Lung (tissue), 12 donors: ENCODE data around the gene VCL. TPM values are rescaled to one million over a fixed set of nuclear protein-coding genes. Genes with fewer than 3 reads are reported as not detected.

Experiments used
- ATAC-seq: fragments of 200-7000 bp; cut with Tn5 transposase; one replicate; pipeline ENCODE4 v1.9.1; 2020; ENCODE audit warnings: moderate number of reproducible peaks; ENCODE audit not compliant: insufficient read depth, low FRiP score
- DNase-seq, 3 donors: peaks; one replicate each; pipeline ENCODE4 v3.0.0-alpha.2; 2013 to 2017
- H3K27ac ChIP-seq, 2 donors: one replicate each; pipeline ENCODE4 v1.5.1; 2013; ENCODE audit warnings: mild to moderate bottlenecking in 2 of 2, moderate library complexity in 2 of 2, control low read depth in 1 of 2, inconsistent platforms in 1 of 2, low read depth in 1 of 2, low read length in 1 of 2
- H3K27me3 ChIP-seq, 3 donors: one replicate each; pipeline ENCODE4 v1.5.1; 2013; ENCODE audit warnings: low read length in 2 of 3; ENCODE audit not compliant: control insufficient read depth in 3 of 3, insufficient read depth in 3 of 3
- H3K36me3 ChIP-seq, 4 donors: one replicate each; pipeline ENCODE4 v1.5.1; 2013; ENCODE audit warnings: low read length in 4 of 4, mild to moderate bottlenecking in 1 of 4, moderate library complexity in 1 of 4; ENCODE audit not compliant: control insufficient read depth in 4 of 4, insufficient read depth in 4 of 4
- H3K4me1 ChIP-seq, 5 donors: one replicate each; pipeline ENCODE4 v1.5.1; 2013; ENCODE audit warnings: low read length in 5 of 5, mild to moderate bottlenecking in 2 of 5, moderate library complexity in 1 of 5; ENCODE audit not compliant: control insufficient read depth in 5 of 5, insufficient read depth in 5 of 5
- H3K4me3 ChIP-seq: one replicate; pipeline ENCODE4 v1.5.1; 2013; ENCODE audit warnings: mild to moderate bottlenecking, control low read depth, moderate library complexity
- H3K9ac ChIP-seq, 2 donors: one replicate each; pipeline ENCODE4 v1.5.1; 2013; ENCODE audit warnings: low read length in 2 of 2, control low read depth in 1 of 2; ENCODE audit not compliant: insufficient read depth in 1 of 2
- H3K9me3 ChIP-seq, 4 donors: one replicate each; pipeline ENCODE4 v1.5.1; 2013; ENCODE audit warnings: low read length in 3 of 4, mild to moderate bottlenecking in 1 of 4, moderate library complexity in 1 of 4; ENCODE audit not compliant: control insufficient read depth in 4 of 4, insufficient read depth in 3 of 4
- CTCF ChIP-seq: IDR thresholded peaks from 2 replicates; pipeline ENCODE4 v1.5.1; 2012; ENCODE audit warnings: mild to moderate bottlenecking; ENCODE audit errors: control extremely low read depth, extremely low read depth
- WGBS, 2 donors: extraction: QIAGEN DNeasy Blood & Tissue Kit; methylation state at CpG; one replicate each; pipeline ENCODE4 v1.1.7; 2013; 5-methylcytosine and 5-hydroxymethylcytosine counted together
- polyA plus RNA-seq, 2 donors: library from polyadenylated mRNA; stranded (reverse); fragments of 200-250 nt; gene quantifications; one replicate each; pipeline ENCODE4 v1.2.1, GENCODE V29; 2013
- total RNA-seq, 2 donors: library from RNA; depleted of rRNA in 1 of 2; stranded (reverse); fragments of >200 nt in 1 of 2; gene quantifications; one replicate each; pipeline ENCODE4 v1.2.1, GENCODE V29; 2014 to 2021
- donor health status: control.
- donor health status: control.
- donor health status: Bipolar disorder and iron deficiency.
- donor health status: healthy.
- donor health status: DM: yes; HTN: yes; CAD: no.

VCL gene
- total and polyA plus RNA-seq, 4 donors: 24.5 to 181 (median 86.3) TPM

DNA sequence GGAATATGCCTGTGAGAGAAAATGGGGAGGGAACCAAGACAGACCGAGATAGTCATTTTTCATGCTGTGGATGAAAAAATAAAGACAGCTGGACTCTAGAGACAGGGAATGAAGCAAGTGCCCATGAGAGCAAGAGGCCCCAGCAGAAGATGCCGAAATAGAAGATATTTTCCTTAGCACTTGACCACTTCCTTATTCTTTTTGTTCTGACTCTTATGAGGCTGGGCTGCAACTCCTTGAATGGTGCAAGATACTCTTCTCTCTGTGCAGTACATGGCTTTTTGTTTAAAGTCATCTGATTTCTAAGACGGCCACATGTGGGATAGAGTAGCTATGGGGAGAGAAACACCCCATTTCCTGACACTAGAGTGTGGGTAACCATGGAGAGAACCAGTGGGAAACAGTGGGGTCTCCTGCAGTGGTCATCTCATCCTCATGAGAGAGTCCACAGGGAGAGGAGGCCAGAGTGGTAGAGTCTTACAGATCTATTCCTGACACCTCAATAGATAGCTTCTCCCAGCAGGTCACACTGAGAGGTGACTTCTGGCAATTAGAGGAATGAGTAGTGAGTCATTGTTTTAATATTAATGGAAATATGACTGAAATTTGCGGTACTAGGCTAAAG is 18.0 kb upstream of the VCL start:
- ATAC-seq (no peak), DNase-seq (no peak)
- TF ChIP-seq CTCF: no peak
- Histone ChIP-seq H3K36me3 (no peaks in the 10 kb centered on the region), H3K9me3 (peaks cover 0 to 3% (median 0%) of the 10 kb centered on the region in 4 donors), H3K4me1 (no peaks in the 10 kb centered on the region), H3K27me3 (no peaks in the 10 kb centered on the region), H3K9ac (no peak overlapping the region), H3K27ac (no peak overlapping the region), H3K4me3 (no peak overlapping the region)
- 46 to 62% methylated on average over 4 of the region's 4 CpGs for WGBS, 2 donors

GRCh38 chr10:73981812-73982211 is 16.1 kb upstream of the VCL start:
- Histone ChIP-seq H3K4me1 (no peaks in the 10 kb centered on the region), H3K27ac (no peak overlapping the region), H3K4me3 (no peak overlapping the region), H3K9me3 (no peaks in the 10 kb centered on the region), H3K36me3 (no peaks in the 10 kb centered on the region), H3K27me3 (no peaks in the 10 kb centered on the region), H3K9ac (no peak overlapping the region)
- no peak for ATAC-seq
- 93 to 98% methylated on average over 3 of the region's 3 CpGs for WGBS, 2 donors
- no peak for TF ChIP-seq CTCF
- no peak for DNase-seq

GRCh38 chr10:73983096-73984047 is 14.5 kb upstream of the VCL start:
- Histone ChIP-seq H3K9ac (no peak overlapping the region), H3K36me3 (no peaks in the 10 kb centered on the region), H3K4me1 (no peaks in the 10 kb centered on the region), H3K9me3 (no peaks in the 10 kb centered on the region), H3K27me3 (no peaks in the 10 kb centered on the region), H3K4me3 (no peak overlapping the region), H3K27ac (no peak overlapping the region)
- 38 to 47% methylated on average over 8 of the region's 8 CpGs for WGBS, 2 donors
- DNase-seq (no peak), ATAC-seq (no peak)
- TF ChIP-seq CTCF: no peak
